K562 (cell line): ENCODE measurements around the gene PPP3CB. TPM values are rescaled to one million over a fixed set of nuclear protein-coding genes. Genes with fewer than 3 reads are reported as not detected.

Source experiments
- CBFB ChIP-seq: sonication (generic); formaldehyde crosslinking; IDR thresholded peaks from 2 replicates; pipeline ENCODE4 v1.4.0; 2020; ENCODE audit warnings: mild to moderate bottlenecking, missing genetic modification reagents
- CBX3 ChIP-seq, 2 experiments: IDR thresholded peaks; 1 replicate in 1 of 2; 2 replicates in 1 of 2; pipeline ENCODE4 v1.6.1; 2012; ENCODE audit warnings: inconsistent platforms in 2 of 2, low read length in 2 of 2, borderline replicate concordance in 1 of 2, control low read depth in 1 of 2
- CUX1 ChIP-seq: fragments of 200-800 bp; sonication (Bioruptor generic); IDR thresholded peaks from 2 replicates; pipeline ENCODE4 v1.6.1; 2016; ENCODE audit warnings: missing genetic modification characterization, missing compliant biosample characterization
- DDX20 ChIP-seq: fragments of 450-650 bp; IDR thresholded peaks from 2 replicates; pipeline ENCODE4 v1.6.1; 2016; ENCODE audit warnings: missing genetic modification characterization, low read depth, mild to moderate bottlenecking, missing compliant biosample characterization, moderate library complexity
- ETV5 ChIP-seq: sonication (generic); formaldehyde crosslinking; IDR thresholded peaks from 2 replicates; pipeline ENCODE4 v1.4.0; 2020; ENCODE audit warnings: low read depth, mild to moderate bottlenecking, missing genetic modification reagents
- HNRNPH1 ChIP-seq: fragments of 200-400 bp; formaldehyde crosslinking; optimal IDR thresholded peaks from 2 replicates; pipeline ENCODE3; 2017; ENCODE audit warnings: low read depth, mild to moderate bottlenecking, low read length, moderate library complexity
- KAT2B ChIP-seq: IDR thresholded peaks from one replicate; pipeline ENCODE4 v1.6.1; 2012; ENCODE audit warnings: low read depth, mild to moderate bottlenecking, control low read depth, inconsistent platforms, low read length, moderate library complexity
- MCM7 ChIP-seq, 2 experiments: fragments of 450-650 bp; IDR thresholded peaks; 2 replicates each; pipeline ENCODE4 v1.6.1; 2016 to 2018
- PRMT5 ChIP-seq: sonication (generic); formaldehyde crosslinking; IDR thresholded peaks from 2 replicates; pipeline ENCODE4 v1.5.0; 2020; ENCODE audit warnings: missing genetic modification reagents
- SIRT6 ChIP-seq: IDR thresholded peaks from one replicate; pipeline ENCODE4 v1.6.1; 2012; ENCODE audit warnings: low read depth, mild to moderate bottlenecking, control low read depth, inconsistent platforms, low read length, moderate library complexity
- SMARCE1 ChIP-seq: fragments of 450-650 bp; IDR thresholded peaks from 2 replicates; pipeline ENCODE4 v1.7.1; 2016; ENCODE audit warnings: mild to moderate bottlenecking
- TCF3 ChIP-seq: sonication (generic); formaldehyde crosslinking; IDR thresholded peaks from 2 replicates; pipeline ENCODE4 v1.4.0; 2020; ENCODE audit warnings: mild to moderate bottlenecking, missing genetic modification reagents
- TCF7 ChIP-seq: sonication (generic); IDR thresholded peaks from 2 replicates; pipeline ENCODE4 v1.6.1; 2016; ENCODE audit warnings: antibody characterized with exemption, borderline replicate concordance
- TRIM28 ChIP-seq: fragments of 450-650 bp; IDR thresholded peaks from 2 replicates; pipeline ENCODE4 v1.6.1; 2017
- ZBTB7A ChIP-seq: IDR thresholded peaks from 2 replicates; pipeline ENCODE4 v1.6.1; 2011; ENCODE audit warnings: low read depth, mild to moderate bottlenecking, low read length, moderate library complexity, borderline replicate concordance; ENCODE audit not compliant: control insufficient read depth
- ZNF12 ChIP-seq: sonication (generic); formaldehyde crosslinking; IDR thresholded peaks from 2 replicates; pipeline ENCODE4 v1.4.0; 2020; ENCODE audit warnings: mild to moderate bottlenecking, missing genetic modification reagents
- ZNF175 ChIP-seq: fragments of 200-800 bp; sonication (Bioruptor generic); IDR thresholded peaks from 2 replicates; pipeline ENCODE4 v1.6.1; 2016; ENCODE audit warnings: low read depth, mild to moderate bottlenecking, missing genetic modification characterization, missing compliant biosample characterization
- ZNF217 ChIP-seq: sonication (generic); formaldehyde crosslinking; IDR thresholded peaks from 2 replicates; pipeline ENCODE4 v1.8.0; 2022; ENCODE audit warnings: mild to moderate bottlenecking, missing genetic modification reagents
- ZNF778 ChIP-seq: fragments of 450-650 bp; formaldehyde crosslinking; IDR thresholded peaks from 2 replicates; pipeline ENCODE4 v1.4.0; 2020; ENCODE audit warnings: mild to moderate bottlenecking, moderate library complexity
- ZSCAN32 ChIP-seq: fragments of 450-650 bp; formaldehyde crosslinking; IDR thresholded peaks from 2 replicates; pipeline ENCODE4 v1.4.0; 2020; ENCODE audit warnings: mild to moderate bottlenecking, moderate library complexity
- polyA plus RNA-seq, 8 experiments: library from polyadenylated mRNA; depleted of rRNA in 4 of 8; stranded (reverse) in 5 of 8; unstranded in 3 of 8; fragments of >200 nt; fragmentation: Nextera tagmentation in 2 of 8; fragmentation: Illumina TruSeq in 1 of 8; extraction: Ambion mirVana in 2 of 8; extraction: Trizol in 1 of 8; gene quantifications; 2 replicates each; pipeline versions ENCODE4 v1.2.1 to v1.2.3, GENCODE V29; 2011 to 2014; ENCODE audit warnings: inconsistent platforms in 1 of 8, missing spikeins in 1 of 8
- total RNA-seq, 7 experiments: library from RNA; depleted of rRNA in 6 of 7; stranded (reverse); fragments of >200 nt in 6 of 7; fragmentation: Illumina TruSeq in 2 of 7; extraction: Trizol in 2 of 7; gene quantifications; 2 replicates each; pipeline versions ENCODE4 v1.2.1 to v1.2.3, GENCODE V29; 2011 to 2021; ENCODE audit warnings: low replicate concordance in 1 of 7
- TF ChIP-seq, protein P1 (sequence below): fragments of 200-800 bp; sonication (Bioruptor generic); IDR thresholded peaks from 2 replicates; pipeline ENCODE4 v1.6.1; 2017; ENCODE audit warnings: missing genetic modification characterization, missing compliant biosample characterization
- TF ChIP-seq, protein P2 (sequence below): sonication (generic); formaldehyde crosslinking; IDR thresholded peaks from 2 replicates; pipeline ENCODE4 v1.8.1; 2023; ENCODE audit warnings: mild to moderate bottlenecking, missing genetic modification reagents, moderate library complexity

PPP3CB gene
- total and polyA plus RNA-seq, 9 of the 15 experiments (the other 6 are each of a cell fraction or from before 2014, with no cell fraction given), result 9.6 to 27.6 (median 17.8) TPM

DNA sequence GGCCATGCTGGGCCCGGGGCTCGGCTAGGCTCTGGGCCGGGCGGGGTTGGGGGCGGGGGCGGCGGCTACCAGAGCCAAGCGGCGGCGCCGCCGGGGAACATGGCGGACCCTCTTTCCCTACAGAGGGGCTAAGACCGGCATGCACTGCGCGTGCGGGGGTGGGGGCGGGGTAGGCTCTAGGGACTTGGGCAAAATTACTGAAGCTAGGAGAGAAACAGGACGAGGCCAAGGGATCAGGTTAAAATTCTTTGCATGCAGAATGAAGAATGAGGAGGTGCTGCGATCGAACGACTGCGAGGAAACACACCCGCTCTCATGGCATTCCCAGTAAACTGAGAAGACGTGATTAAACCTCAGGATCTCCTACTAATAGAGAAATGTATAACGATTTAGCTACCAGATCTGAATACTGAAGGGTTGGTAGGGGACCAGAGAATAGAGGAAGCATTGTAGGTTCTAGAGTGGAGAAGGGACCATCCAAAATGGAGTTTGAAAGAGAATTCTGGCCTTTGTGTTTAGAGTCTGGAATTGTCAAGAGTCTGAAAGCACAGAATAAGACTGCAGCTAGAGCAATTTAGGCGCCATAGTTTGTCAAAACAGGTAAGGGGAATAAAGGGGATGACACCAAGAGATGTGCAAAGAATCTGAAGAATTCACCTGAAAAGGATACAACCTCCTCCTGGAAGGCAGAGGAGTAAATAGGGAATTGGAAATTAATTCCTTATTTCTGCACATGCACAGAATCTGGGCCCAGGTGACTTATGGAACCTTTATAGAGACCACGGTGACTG lies at the start of gene PPP3CB (continued):
- TF ChIP-seq CBX3 (IDR thresholded peaks at IDR 0.05; ENCODE audit: borderline replicate concordance in 1 of 2, low read length in 2 of 2), result peak in 1 of 2 experiments; percentile 90; a peak in 2 of 3 replicates
- TF ChIP-seq KAT2B, result no peak
- TF ChIP-seq TCF3 (CRISPR knock-in tag), result no peak
- TF ChIP-seq, protein P1, sequence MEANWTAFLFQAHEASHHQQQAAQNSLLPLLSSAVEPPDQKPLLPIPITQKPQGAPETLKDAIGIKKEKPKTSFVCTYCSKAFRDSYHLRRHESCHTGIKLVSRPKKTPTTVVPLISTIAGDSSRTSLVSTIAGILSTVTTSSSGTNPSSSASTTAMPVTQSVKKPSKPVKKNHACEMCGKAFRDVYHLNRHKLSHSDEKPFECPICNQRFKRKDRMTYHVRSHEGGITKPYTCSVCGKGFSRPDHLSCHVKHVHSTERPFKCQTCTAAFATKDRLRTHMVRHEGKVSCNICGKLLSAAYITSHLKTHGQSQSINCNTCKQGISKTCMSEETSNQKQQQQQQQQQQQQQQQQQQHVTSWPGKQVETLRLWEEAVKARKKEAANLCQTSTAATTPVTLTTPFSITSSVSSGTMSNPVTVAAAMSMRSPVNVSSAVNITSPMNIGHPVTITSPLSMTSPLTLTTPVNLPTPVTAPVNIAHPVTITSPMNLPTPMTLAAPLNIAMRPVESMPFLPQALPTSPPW (CRISPR knock-in tag), result peak; percentile 93
- TF ChIP-seq MCM7 (IDR thresholded peaks at IDR 0.05), result no peak
- no peak for TF ChIP-seq ZNF778 (CRISPR knock-in tag)
- TF ChIP-seq ZBTB7A, result peak; percentile 92
- TF ChIP-seq, protein P2, sequence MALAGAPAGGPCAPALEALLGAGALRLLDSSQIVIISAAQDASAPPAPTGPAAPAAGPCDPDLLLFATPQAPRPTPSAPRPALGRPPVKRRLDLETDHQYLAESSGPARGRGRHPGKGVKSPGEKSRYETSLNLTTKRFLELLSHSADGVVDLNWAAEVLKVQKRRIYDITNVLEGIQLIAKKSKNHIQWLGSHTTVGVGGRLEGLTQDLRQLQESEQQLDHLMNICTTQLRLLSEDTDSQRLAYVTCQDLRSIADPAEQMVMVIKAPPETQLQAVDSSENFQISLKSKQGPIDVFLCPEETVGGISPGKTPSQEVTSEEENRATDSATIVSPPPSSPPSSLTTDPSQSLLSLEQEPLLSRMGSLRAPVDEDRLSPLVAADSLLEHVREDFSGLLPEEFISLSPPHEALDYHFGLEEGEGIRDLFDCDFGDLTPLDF, result no peak
- TF ChIP-seq SIRT6, result no peak
- no peak for TF ChIP-seq ZNF175
- no peak for TF ChIP-seq PRMT5 (CRISPR knock-in tag)
- TF ChIP-seq TRIM28, result no peak; the same call in 1 of the 2 replicates
- no peak for TF ChIP-seq HNRNPH1
- no peak for TF ChIP-seq TCF7
- TF ChIP-seq ZNF12 (CRISPR knock-in tag), result no peak
- no peak for TF ChIP-seq CUX1
- no peak for TF ChIP-seq ZNF217 (CRISPR knock-in tag)
- no peak for TF ChIP-seq DDX20 (tag)
- no peak for TF ChIP-seq ETV5 (CRISPR knock-in tag)
- no peak for TF ChIP-seq ZSCAN32 (CRISPR knock-in tag)
- 0 out of 2 replicates have a peak, but pooled peaks have one; percentile 15 for TF ChIP-seq SMARCE1
- TF ChIP-seq CBFB (CRISPR knock-in tag), result no peak
